T follicular helper cell (primary cell): ENCODE data around the gene C19orf53.

Experiments
- DNase-seq: peaks from one replicate; pipeline ENCODE4 v3.0.0-alpha.2; 2020; ENCODE audit warnings: low read depth

C19orf53 gene

GRCh38 chr19:13795595-13796300 is 21.5 kb downstream of the C19orf53 start:
- DNase-seq = no peak

- DNase-seq = no peak
Measured at GRCh38 chr19:13796301-13797057, 22.2 kb downstream of the C19orf53 start.

- no peak for DNase-seq
Measured at GRCh38 chr19:13797058-13797440, 22.8 kb downstream of the C19orf53 start.

DNA sequence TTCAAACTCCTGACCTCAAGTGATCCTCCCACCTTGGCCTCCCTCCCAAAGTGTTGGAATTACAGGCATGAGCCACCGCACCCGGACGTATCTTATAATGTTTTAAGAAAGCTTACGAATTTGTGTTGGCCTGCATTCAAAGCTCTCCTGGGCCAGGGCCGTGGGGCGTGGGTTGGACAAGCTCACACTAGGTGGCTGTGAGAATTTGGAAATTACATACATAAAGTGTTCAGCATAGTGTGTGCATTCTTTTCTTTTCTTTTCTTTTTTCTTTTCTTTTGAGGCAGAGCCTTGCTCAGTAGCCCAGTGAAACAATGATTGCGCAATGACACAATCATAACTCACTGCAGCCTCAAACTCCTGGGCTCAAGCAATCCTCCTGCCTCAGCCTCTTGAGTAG is 23.6 kb downstream of the C19orf53 start:
- DNase-seq = no peak

GRCh38 chr19:13799669-13800068 is 25.4 kb downstream of the C19orf53 start:
- DNase-seq = no peak

- no peak for DNase-seq
Measured at GRCh38 chr19:13803038-13803437, 28.8 kb downstream of the C19orf53 start.

GRCh38 chr19:13804830-13805683 is 30.8 kb downstream of the C19orf53 start:
- DNase-seq = no peak

DNA sequence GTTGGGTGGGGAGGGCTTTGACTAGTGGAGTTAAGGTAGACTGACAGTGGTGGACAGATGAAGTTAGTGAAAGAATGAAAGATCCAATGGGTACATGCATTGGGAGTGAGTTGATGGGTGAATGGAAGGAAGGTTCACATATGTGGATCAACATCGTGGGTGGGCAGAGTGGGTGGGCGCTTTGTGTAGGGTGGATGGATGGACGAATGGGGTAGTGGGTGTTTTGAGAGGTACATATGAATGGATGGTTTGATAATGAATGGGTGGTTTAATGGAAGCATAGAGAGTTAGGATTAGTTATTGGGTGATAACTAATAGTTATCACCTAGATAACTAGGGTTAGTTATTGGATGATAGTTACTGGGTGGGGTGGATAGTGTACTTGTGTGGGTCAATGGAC is 32.5 kb downstream of the C19orf53 start:
- no peak for DNase-seq

DNA sequence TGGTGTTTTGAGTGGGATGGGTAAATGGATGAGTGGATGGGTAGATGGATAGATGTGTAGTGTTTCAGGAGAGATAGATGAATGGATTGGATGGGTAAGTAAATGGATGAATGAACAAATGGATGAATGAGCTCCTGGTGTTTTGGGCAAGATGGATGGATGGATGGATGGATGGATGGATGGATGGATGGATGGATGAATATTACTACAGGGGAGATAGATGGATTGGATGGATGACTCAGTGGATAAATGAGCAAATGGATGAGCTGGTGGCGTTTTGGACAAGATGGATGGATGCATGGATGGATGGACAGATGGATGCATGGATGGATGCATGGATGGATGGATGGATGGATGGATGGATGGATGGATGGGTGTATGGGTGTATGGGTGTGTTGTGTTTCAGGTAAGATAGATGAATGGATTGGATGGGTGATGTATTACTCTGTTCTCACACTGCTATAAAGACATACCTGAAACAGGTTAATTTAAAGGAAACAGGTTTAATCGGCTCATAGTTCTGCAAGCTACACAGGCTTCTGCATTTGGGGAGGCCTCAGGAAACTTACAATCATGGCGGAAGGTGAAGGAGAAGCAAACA is 33.3 kb downstream of the C19orf53 start:
- no peak for DNase-seq

GRCh38 chr19:13808856-13809255 is 34.6 kb downstream of the C19orf53 start:
- no peak for DNase-seq

DNA sequence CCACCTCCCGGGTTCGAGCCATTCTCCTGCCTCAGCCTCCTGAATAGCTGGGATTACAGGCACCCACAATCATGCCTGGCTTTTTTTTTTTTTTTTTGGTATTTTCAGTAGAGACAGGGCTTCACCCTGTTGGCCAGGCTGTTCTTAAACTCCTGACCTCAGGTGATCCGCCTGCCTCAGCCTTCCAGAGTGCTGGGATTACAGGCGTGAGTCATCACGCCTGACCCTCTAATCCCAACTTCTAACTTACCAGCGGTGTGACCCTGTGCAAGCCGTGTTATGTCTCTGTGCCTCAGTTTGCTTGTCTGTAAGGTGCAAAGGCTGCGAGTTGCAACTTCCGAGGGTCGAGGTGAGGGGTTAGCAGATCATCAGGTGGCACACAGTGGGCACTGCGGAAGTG is 38.3 kb downstream of the C19orf53 start:
- DNase-seq = no peak

- DNase-seq = no peak
Measured at GRCh38 chr19:13813147-13813546, 38.9 kb downstream of the C19orf53 start.

DNA sequence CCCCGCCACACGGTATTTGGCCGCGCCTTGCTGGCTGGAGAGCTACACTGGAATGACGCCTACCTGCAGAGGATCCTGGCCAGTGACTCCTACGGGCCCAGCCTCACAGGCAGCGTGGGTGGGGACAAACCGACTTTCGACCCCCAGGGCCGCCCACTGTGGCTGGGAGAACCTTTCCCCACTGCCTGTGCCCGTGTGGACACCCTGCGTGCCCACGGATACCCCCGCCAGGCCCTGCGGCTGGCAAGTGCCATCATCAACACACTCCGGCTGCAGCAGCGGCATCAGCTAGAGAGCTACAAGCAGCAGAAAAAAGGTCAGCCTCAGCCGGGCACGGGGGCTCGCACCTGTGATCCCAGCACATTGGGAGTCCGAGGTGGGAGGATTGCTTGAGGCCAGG is 40.3 kb downstream of the C19orf53 start:
- no peak for DNase-seq

- DNase-seq = no peak
Measured at GRCh38 chr19:13817018-13817614, 42.9 kb downstream of the C19orf53 start.

GRCh38 chr19:13817615-13818371 is 43.5 kb downstream of the C19orf53 start:
- DNase-seq = no peak

GRCh38 chr19:13819238-13819637 is 45.0 kb downstream of the C19orf53 start:
- DNase-seq = no peak

GRCh38 chr19:13821292-13821691 is 47.0 kb downstream of the C19orf53 start:
- no peak for DNase-seq

DNA sequence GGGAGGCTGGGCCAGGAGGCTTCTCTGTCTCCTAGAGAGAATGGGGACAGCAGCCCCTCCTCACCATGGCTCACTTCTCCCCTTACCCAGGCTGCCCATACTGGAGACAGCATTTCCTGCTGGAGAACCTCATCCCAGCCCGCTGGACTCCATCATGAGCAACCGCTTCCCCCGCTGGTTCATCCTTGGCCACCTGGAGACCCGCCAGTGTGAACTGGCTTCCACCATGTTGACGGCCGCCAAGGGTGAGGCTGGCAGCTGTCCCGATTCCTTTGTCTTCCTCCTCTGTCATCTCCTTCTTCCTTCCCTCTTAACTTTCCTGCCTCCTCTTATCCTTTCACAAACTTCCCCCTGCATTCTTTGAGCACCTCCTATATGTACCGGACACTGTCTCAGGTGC is 49.0 kb downstream of the C19orf53 start:
- DNase-seq = no peak

DNA sequence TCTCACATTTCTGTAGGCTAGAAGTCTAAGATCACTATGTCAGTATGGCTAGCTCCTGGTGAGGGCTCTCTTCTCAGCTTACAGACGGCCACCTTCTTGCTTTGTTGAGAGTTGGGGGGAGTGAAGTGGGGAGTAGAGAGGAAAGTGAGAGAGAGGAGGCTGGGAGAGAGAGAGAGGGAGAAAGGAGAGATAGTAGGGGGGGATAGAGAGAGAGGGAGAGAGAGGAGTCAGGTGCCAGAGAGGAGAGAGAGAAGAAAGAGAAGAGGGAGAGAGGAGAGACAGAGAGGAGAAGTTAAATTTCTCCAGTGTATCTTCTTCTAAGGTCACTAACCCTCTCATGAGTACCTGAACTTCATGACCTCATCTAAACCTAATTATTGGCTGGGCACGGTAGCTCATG is 49.6 kb downstream of the C19orf53 start:
- DNase-seq = no peak

DNA sequence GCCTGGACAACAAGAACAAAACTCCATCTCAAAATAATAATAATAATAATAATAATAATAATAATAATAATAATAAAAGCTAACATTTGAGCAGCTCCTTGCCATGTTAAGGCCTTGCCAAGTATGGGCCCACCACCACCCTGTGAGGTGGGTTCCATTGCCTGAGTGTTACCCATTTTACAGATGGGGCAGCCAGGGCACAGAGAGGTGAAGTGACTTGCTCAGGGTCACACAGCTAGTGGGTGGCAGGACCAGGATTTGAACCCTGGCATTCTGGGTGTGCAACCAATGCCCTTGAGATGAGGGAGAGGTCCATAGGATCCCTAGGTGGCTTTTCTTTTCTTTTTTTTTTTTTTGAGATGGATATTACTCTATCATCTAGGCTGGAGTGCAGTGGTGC is 50.4 kb downstream of the C19orf53 start:
- DNase-seq = no peak
